Natural killer cell (primary cell): Measurements from ENCODE around the gene MSI2. TPM values are rescaled to one million over a fixed set of nuclear protein-coding genes. Genes with fewer than 3 reads are reported as not detected.

Experiments
- ATAC-seq, 3 donors: fragments of 150-1000 bp in 2 of 3; fragments of 200-7000 bp in 1 of 3; cut with Tn5 transposase; 1 replicate in 1 of 3; 2 replicates in 2 of 3; pipeline ENCODE4 v1.10.0; 2021; ENCODE audit warnings: mild to moderate bottlenecking in 2 of 3, moderate library complexity in 2 of 3
- DNase-seq, 2 donors: peaks; one replicate each; pipeline versions ENCODE4 v3.0.0 to v3.0.0-alpha.2; 2013 to 2021; ENCODE audit warnings: mixed read lengths in 1 of 2
- H3K27ac ChIP-seq: one replicate; pipeline ENCODE4 v1.5.1; 2013; ENCODE audit warnings: mild to moderate bottlenecking, low read length
- H3K27me3 ChIP-seq: one replicate; pipeline ENCODE4 v1.6.1; 2013; ENCODE audit warnings: low read length; ENCODE audit not compliant: control insufficient read depth, insufficient read depth
- H3K36me3 ChIP-seq: one replicate; pipeline ENCODE4 v1.6.1; 2013; ENCODE audit warnings: low read length; ENCODE audit not compliant: control insufficient read depth, insufficient read depth
- H3K4me1 ChIP-seq: one replicate; pipeline ENCODE4 v1.6.1; 2013; ENCODE audit warnings: low read length; ENCODE audit not compliant: control insufficient read depth, insufficient read depth
- H3K4me3 ChIP-seq: one replicate; pipeline ENCODE4 v1.5.1; 2013; ENCODE audit warnings: low read length
- H3K9me3 ChIP-seq: one replicate; pipeline ENCODE4 v1.6.1; 2013; ENCODE audit warnings: low read length; ENCODE audit not compliant: control insufficient read depth, insufficient read depth
- H3K27ac Mint-ChIP-seq, 2 donors: one replicate each; pipeline ENCODE4 v1.8.0; 2022; ENCODE audit warnings: mild to moderate bottlenecking in 2 of 2, mixed read lengths in 2 of 2, moderate library complexity in 1 of 2
- H3K27me3 Mint-ChIP-seq, 2 donors: one replicate each; pipeline ENCODE4 v1.8.0; 2022; ENCODE audit warnings: low read depth in 2 of 2, mixed read lengths in 2 of 2
- H3K36me3 Mint-ChIP-seq: one replicate; pipeline ENCODE4 v1.8.0; 2022; ENCODE audit warnings: mixed read lengths
- H3K4me1 Mint-ChIP-seq, 2 donors: one replicate each; pipeline ENCODE4 v1.8.0; 2022; ENCODE audit warnings: mixed read lengths in 2 of 2
- H3K4me3 Mint-ChIP-seq: one replicate; pipeline ENCODE4 v1.8.0; 2022; ENCODE audit warnings: mild to moderate bottlenecking, moderate library complexity, mixed read lengths
- H3K9me3 Mint-ChIP-seq, 2 donors: one replicate each; pipeline ENCODE4 v1.8.0; 2022; ENCODE audit warnings: mixed read lengths in 2 of 2
- whole genome bisulfite sequencing: methylation state at CpG from one replicate; pipeline ENCODE4 v1.1.7; 2013; ENCODE audit warnings: missing lambda C conversion rate; ENCODE audit not compliant: insufficient coverage; 5-methylcytosine and 5-hydroxymethylcytosine counted together
- intact Hi-C: fragments of 100-400 bp; cut with micrococcal nuclease; formaldehyde crosslinking; loops from one replicate; pipeline ENCODE4 v1.14.2; 2022
- total RNA-seq, 4 donors: library from RNA; stranded (reverse); fragments of 120-200 nt in 1 of 4; gene quantifications; one replicate each; pipeline versions ENCODE4 v1.2.3 to v1.2.4, GENCODE V29; 2013 to 2022
- TF ChIP-seq, protein P1 (sequence below): fragments of 200-600 bp; IDR thresholded peaks from one replicate; pipeline ENCODE4 v1.8.0; 2022; ENCODE audit warnings: antibody characterized with exemption

MSI2 gene
- total RNA-seq, 3 donors from 2014 or later (not counting 1 experiment from before 2014, with no cell fraction given), result 95.5 to 145 (median 96.8) TPM

DNA sequence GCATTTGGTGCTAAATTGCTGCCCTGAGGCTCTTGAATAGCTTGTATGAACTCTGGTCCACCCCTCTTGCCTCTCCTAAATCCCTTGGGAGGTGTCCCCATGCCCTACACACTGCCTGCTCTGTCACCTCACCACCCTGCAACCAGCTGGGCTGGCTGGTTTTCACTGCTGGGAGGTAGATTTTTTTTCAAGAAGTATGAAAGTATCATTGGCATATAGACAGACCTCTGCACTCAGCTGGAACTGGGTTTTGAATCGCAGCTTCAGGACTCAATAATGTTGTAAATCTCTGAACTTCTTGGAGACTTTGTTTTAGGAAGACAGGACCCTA, 184.9 kb downstream of the MSI2 start:
- no peaks in the 10 kb centered on the region for H3K9me3 ChIP-seq
- no peak overlapping the region for H3K27ac ChIP-seq
- Mint-ChIP-seq H3K4me1 (peaks cover 45 to 72% of the 10 kb centered on the region in 2 donors), H3K36me3 (no peaks in the 10 kb centered on the region), H3K4me3 (no peak overlapping the region), H3K27ac (peak overlapping the region in 1 of 2 donors; percentile 43), H3K27me3 (peaks cover 40 to 83% of the 10 kb centered on the region in 2 donors), H3K9me3 (no peaks in the 10 kb centered on the region)
- intact Hi-C loops, result no loop called here
- H3K27me3 ChIP-seq, result no peaks in the 10 kb centered on the region
- H3K4me3 ChIP-seq, result no peak overlapping the region
- 39% methylated on average over 1 of the region's 1 CpG for WGBS
- DNase-seq, result no peak
- H3K36me3 ChIP-seq, result no peaks in the 10 kb centered on the region
- H3K4me1 ChIP-seq, result peaks cover 36% of the 10 kb centered on the region
- ATAC-seq, result peak in 2 of 3 donors; percentile 2 to 3
- TF ChIP-seq, protein P1, sequence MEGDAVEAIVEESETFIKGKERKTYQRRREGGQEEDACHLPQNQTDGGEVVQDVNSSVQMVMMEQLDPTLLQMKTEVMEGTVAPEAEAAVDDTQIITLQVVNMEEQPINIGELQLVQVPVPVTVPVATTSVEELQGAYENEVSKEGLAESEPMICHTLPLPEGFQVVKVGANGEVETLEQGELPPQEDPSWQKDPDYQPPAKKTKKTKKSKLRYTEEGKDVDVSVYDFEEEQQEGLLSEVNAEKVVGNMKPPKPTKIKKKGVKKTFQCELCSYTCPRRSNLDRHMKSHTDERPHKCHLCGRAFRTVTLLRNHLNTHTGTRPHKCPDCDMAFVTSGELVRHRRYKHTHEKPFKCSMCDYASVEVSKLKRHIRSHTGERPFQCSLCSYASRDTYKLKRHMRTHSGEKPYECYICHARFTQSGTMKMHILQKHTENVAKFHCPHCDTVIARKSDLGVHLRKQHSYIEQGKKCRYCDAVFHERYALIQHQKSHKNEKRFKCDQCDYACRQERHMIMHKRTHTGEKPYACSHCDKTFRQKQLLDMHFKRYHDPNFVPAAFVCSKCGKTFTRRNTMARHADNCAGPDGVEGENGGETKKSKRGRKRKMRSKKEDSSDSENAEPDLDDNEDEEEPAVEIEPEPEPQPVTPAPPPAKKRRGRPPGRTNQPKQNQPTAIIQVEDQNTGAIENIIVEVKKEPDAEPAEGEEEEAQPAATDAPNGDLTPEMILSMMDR, result no peak

DNA sequence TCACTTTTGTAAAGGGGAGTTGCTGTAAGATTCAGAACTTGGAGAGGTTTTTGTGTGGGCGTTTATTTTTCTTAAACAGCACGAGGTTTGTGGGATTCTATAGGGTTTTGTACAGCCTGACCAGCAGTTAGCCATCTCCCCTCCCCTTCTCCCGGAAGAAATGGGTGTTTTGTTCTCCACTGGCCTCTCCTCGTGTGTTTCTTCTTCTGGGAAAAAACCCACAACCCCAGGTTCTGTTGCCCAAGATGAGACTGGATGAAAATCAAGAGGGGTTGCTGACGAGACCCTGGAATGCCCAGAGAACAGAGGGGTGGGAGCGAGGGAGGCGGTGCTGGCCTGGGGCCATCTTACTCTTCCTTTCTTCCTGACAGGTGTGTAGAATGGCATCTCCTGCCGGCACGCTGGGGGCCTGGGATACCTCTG, 186.1 kb downstream of the MSI2 start:
- Mint-ChIP-seq H3K36me3 (no peaks in the 10 kb centered on the region), H3K4me3 (no peak overlapping the region), H3K27me3 (peaks cover 40 to 79% of the 10 kb centered on the region in 2 donors), H3K4me1 (peaks cover 45 to 69% of the 10 kb centered on the region in 2 donors), H3K9me3 (no peaks in the 10 kb centered on the region), H3K27ac (no peak overlapping the region)
- no peaks in the 10 kb centered on the region for H3K9me3 ChIP-seq
- no peaks in the 10 kb centered on the region for H3K36me3 ChIP-seq
- WGBS, result 68% methylated on average over 6 of the region's 9 CpGs
- peaks cover 36% of the 10 kb centered on the region for H3K4me1 ChIP-seq
- TF ChIP-seq, protein P1, result no peak
- H3K4me3 ChIP-seq, result no peak overlapping the region
- intact Hi-C loops, result no loop called here
- ATAC-seq (no peak), DNase-seq (no peak)
- no peak overlapping the region for H3K27ac ChIP-seq
- H3K27me3 ChIP-seq, result no peaks in the 10 kb centered on the region

DNA sequence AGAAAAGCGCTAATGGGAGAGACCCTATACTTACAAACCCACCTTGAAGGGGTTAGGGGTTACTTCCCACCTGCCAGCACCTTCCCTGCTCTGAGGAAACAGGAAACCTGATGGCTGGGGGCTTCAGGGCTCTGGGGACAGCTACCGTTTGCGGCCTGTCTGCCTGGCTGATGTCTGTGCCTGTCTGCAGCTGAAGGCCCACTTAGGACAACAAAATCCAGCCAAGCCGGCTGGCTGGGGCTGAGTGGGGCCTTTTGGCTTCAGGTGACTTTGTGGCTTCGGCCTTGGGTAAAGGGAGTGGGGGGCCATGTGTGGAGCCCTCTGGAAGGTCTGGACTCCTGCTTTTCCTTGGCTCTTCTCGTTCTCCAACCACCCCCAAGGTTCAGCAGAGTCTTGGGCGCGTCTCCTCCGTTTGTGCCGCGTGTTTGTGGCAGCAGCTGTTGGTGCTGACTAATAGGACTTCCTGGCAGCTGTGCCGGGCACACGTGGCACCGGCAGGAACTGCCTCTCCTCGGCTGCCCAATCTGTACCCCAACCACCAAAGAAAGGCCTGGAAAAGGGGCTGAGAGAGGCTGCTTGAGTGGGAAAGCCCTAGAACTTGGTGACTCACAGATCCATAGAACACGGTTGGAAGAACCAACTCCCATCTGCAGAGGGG, 186.7 kb downstream of the MSI2 start:
- Histone ChIP-seq H3K27me3 (no peaks in the 10 kb centered on the region), H3K9me3 (no peaks in the 10 kb centered on the region), H3K4me1 (peaks cover 36% of the 10 kb centered on the region), H3K27ac (no peak overlapping the region), H3K4me3 (no peak overlapping the region), H3K36me3 (no peaks in the 10 kb centered on the region)
- Mint-ChIP-seq H3K4me1 (peaks cover 45 to 63% of the 10 kb centered on the region in 2 donors), H3K4me3 (no peak overlapping the region), H3K27me3 (peaks cover 43 to 79% of the 10 kb centered on the region in 2 donors), H3K36me3 (no peaks in the 10 kb centered on the region), H3K27ac (peak overlapping the region in 1 of 2 donors; percentile 63), H3K9me3 (no peaks in the 10 kb centered on the region)
- WGBS, result 12% methylated on average over 15 of the region's 16 CpGs
- TF ChIP-seq, protein P1, result no peak
- DNase-seq (peak in 1 of 2 donors; percentile 61), ATAC-seq (peak; percentile 63 to 78 (median 68))
- intact Hi-C loops, result no loop called here

DNA sequence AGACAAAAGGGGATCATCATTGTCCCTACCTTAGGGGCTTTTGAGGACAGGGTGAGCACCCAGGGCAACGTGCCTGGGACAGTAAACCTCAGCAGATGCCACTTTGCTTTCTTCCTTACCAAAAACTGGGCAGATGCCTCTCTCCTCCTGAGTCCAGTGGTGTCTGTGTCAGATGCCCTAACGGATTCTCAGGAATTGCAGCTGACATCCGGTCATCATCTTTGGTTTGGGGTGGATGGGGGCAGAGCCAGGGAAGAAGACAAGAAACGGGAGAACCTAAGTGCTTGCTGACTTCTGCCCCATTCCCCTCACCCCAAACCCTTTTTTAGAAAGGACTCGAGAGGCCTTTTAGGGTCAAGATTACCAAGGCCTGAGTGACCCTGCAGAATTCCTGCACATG, 187.5 kb downstream of the MSI2 start:
- H3K4me1 Mint-ChIP-seq, result peaks cover 45 to 57% of the 10 kb centered on the region in 2 donors
- DNase-seq, result no peak
- TF ChIP-seq, protein P1, result no peak
- no peak overlapping the region for H3K27ac ChIP-seq
- no peak overlapping the region for H3K4me3 Mint-ChIP-seq
- no peaks in the 10 kb centered on the region for H3K9me3 Mint-ChIP-seq
- H3K4me3 ChIP-seq, result no peak overlapping the region
- 87% methylated on average over 5 of the region's 5 CpGs for WGBS
- no peaks in the 10 kb centered on the region for H3K36me3 Mint-ChIP-seq
- ATAC-seq, result no peak
- intact Hi-C loops, result no loop called here
- no peak overlapping the region for H3K27ac Mint-ChIP-seq
- peaks cover 36% of the 10 kb centered on the region for H3K4me1 ChIP-seq
- H3K9me3 ChIP-seq, result no peaks in the 10 kb centered on the region
- H3K27me3 ChIP-seq, result no peaks in the 10 kb centered on the region
- peaks cover 48 to 82% of the 10 kb centered on the region in 2 donors for H3K27me3 Mint-ChIP-seq
- H3K36me3 ChIP-seq, result no peaks in the 10 kb centered on the region
